Midbrain (tissue), 1 donor: Measurements from ENCODE around the gene TBX3.

Source experiments
- DNase-seq: peaks from one replicate; lab custom pipeline; 2025; lab: John Stamatoyannopoulos, UW

The TBX3 gene

DNA sequence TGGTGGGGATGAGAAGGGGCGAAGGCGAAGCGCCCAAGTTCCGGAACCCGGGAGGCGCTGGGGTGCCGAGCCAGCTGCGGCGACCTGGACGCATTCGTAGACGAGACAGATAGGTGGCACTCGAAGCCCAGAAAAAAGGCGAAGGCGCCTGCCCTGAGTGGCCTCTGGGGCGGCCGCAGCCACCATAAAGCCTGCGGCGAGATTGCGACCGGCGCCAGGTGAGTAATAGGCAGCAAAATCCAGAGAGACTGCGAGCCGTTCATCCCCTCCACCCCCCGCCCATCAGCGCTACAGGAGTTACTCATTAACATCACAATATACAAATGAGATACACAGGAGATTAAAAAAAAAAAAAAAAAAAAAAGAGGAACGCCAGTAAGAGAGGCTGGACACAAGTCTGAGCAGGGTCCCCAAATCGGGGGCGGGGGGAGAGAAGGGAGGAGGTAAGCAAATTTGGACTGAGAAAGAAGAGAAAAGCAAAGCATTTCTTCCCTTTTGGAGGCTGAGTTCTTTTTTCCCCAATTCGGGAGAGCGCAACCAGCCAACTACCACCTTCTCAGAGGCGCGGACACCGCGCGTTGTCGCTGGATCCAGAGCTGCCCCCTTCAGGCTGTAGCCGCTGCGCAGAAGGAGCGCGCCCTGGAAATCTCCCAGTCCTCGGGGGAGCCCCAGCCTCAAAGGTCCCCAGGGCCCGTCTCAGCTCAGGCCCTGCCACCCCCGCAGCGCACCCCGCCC lies 15.7 kb downstream of the TBX3 start:
- DNase-seq = peak; percentile 54

DNA sequence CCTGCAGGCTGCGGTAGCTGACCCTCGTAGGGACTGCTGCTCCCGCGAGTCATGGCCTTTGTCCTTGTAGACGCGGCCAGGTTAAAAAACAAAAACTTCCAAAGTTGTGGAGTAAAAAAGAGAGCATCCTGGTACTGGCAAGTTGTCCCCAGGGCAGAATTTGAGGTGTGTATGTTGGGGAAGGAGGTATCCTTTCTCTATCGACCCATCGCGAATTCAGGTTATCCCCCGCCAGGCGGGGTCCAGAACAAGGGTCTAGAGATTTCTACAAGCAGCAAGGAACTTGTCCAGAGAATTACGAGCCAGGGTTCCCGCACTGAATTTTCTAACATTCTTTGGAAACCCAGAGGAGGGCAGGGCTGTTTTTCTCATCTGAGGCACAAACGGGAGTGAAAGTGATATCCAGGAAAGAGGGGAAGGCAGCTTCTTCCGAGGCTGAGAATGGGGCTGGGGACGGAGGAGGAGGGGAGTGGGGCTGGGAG lies 16.3 kb downstream of the TBX3 start:
- DNase-seq = no peak

DNA sequence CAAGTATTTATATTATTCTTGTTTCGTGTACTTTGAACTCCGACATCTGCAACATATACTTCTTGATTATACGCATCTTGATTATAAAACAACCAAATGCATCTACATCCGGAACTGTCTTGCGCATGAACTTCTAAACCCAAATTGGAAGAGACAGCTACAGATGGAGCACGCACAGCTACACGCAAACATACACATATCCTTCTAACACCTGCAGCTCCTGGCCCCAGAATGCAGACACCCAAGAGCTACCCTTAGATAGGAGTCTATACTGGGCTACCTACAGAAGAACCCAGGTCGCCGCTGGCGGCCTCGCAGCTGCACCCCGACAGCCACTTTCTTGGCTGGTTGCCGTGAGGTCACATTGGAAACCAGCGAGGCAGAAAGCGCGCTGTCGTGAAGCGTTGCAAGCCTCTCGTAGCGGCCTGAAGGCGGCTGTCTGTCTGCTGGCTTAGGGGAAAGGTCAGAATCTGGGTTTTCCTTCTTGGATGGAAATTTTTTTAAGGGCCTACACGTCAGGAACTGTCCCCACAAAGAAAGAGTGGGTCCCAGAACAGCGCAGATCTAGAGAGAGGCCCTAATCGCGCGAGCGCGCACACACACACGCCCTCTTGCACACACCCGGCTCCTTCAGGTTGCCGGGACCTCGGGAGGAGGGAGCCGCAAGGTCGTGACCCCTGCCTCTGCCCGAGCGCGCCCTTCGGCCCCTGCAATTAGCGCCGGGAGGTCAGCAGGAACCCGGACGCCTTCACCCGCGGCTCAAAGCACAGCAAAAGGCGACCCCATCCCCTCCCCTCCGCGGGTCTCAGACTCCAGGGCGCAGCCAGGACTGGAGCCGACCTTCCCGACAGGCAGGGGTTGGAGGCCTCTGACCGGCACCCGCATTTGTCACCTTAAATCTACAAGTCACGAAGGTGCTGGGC lies 17.0 kb downstream of the TBX3 start:
- DNase-seq = no peak

DNA sequence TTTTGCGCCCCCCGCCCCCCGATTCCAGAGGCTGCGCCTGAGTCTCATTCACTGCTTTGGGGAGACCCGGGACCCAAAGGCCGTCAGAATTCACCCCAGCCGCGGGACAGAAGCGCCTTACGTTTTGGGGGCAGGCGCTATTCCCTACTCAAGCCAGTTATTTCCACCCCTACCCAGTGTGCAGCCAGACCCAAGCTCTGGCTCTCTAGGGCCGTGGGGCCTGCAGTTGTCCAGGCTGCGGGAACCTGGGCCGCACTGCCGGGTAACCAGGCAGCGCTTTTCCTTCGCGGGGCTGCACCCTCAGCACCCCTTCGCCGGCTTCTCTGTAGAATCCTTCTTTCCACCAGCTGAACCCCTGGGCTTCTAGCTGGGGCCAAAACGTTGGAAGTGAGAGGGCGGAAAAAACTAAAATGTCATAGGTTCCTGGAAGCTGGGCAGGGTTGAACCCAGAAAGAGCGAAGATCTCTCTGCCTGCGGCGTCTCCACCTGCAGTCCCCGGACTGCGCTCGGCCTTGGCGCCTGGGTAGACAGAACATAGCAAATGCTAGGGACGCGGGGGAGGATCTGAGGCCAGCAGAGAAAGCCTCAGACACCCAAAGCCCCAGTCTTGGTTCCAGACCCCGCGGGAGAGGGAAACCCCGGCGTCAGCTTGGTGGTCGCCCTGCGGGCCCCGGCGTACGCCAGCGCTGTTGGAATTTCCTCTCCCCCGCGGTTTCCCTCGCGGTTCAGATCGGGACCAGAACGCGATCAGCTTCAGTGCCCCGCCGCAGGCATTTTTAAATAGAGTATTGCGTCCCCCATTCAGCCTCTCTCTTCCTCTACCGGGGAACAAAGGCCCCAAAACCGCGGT lies 18.3 kb downstream of the TBX3 start:
- no peak for DNase-seq

DNA sequence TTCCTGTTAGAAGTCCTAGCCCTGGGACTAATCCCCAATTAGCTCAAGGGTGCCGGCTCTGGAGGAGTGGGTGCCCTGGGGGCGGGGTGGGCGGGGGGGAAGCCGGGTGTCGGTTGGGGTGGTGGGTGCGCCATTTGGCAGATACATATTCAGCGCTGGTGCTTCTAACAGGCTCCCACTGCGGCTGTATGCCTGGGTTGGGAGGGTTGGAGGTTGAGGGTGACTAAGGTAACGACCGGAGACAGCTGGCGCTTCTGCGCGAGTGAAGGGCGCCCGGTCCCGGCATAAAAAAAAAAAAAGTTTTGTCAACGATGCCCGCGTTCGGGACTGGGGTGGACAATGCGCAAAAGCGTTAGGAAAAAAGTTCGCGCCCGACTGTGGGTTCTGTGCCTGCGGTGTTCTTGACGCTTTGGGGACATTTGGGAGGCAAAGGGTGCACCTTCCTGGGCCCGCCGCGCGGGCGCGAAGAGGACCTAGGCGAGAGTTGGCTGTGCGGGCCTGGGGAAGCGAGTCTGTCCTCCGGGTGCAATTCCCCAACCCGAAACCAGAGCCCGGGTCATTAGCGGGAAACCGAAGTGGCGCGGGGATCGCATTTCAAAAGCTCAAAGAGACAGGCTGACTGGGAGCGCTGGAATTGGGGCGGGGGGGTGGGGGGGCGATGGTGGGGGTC lies 19.2 kb downstream of the TBX3 start:
- DNase-seq = no peak

DNA sequence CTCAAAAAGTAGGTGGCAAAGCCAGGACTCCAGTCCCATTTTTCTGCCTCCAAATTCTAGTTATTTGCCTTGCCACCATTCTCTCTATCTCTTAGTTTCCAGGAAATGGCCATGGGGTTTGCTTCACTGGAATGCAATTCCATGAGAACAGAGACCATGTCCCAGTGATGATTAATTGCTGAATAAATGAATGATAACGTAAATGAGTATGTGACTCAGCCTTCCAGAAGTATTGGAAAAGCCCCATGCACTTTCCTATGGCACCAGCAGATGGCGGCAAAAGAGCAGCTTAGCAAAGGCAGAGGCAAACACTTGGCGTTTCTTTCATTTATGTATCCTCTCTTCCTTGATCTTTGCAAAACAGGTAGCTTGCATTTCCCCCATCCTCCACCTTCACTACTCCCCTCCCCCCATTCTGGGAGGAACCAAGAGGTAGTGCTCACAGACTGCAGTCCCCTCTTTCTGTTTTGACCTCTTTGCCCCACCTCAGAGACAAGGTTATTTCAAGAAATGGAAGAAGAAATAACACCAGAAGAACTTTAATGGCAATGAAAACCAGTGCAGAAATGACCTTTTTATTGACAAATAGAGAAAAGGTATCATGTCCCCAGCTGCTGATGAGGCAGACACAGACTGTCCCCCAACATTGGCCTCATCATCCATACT lies 21.3 kb downstream of the TBX3 start:
- DNase-seq = peak; percentile 65

DNA sequence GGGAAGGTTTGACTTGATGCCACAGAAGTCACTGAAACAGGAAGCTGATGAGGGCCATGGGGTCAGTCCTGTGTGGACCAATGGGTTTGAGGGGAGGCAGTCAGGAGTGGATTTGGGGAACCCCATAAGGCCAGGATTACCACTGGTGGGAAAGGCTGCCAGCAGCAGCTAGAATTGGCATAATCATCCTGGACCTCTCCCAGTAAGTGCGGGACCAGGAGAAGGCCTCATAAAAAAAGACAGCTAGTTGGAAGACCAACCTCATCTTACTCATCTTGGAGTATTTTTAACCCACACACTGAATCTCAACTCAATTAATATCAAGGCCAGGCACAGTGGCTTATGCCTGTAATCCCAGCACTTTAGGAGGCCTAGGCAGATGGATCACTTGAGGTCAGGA lies 22.7 kb downstream of the TBX3 start:
- DNase-seq = no peak

DNA sequence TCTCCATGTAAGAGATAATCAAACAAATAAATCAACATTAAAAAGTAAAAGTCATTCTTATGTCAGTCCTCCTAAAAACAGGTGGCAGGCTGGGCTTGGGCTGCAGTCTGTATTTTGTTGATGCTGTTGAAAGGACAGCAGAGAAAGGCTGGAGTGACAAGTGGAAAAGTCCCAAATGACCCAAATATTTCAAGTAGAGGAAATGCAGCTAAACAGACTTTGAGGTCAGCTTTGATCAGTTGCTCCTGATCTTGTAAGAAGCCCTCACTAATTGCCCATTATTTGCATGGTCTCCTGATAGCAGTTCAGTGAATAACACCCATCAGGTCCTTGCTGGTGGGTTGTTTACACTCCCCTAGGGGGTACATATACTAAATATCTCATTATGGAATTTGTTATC lies 24.9 kb downstream of the TBX3 start:
- DNase-seq = no peak

DNA sequence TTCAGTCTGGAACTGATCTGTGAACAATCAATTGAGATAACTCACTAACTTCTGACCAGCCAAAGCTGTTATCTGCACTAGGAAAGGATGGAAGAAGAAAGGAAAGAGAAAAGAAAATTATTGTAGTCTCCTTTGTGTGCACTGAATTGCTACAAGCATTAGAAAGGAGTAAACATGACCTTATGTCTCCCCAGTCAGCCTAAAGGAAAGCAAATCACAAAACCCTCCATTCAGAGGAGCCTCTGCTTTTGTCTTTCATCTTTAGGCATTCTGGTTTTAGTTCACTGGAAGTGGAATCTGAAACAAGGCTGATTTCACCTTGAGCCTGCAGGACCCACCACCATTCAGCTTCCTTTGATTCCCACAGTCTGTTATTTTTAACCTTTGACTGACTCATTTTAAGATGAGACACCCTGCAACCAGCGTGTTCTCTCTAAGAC lies 26.0 kb downstream of the TBX3 start:
- DNase-seq = no peak

DNA sequence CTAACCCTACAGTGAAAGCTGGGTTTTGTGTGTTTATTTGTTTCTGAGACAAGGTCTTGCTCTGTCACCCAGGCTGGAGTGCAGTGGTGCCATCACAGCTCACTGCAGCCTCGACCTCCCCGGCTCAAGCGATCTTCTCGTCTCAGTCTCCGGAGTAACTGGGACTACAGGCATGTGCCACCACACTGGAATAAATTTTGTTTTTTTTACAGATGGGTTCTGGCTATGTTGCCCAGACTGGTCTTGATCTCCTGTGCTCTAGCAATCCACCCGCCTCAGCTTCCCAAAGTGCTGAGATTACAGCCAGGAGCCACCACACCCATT lies 26.4 kb downstream of the TBX3 start:
- DNase-seq = no peak

DNA sequence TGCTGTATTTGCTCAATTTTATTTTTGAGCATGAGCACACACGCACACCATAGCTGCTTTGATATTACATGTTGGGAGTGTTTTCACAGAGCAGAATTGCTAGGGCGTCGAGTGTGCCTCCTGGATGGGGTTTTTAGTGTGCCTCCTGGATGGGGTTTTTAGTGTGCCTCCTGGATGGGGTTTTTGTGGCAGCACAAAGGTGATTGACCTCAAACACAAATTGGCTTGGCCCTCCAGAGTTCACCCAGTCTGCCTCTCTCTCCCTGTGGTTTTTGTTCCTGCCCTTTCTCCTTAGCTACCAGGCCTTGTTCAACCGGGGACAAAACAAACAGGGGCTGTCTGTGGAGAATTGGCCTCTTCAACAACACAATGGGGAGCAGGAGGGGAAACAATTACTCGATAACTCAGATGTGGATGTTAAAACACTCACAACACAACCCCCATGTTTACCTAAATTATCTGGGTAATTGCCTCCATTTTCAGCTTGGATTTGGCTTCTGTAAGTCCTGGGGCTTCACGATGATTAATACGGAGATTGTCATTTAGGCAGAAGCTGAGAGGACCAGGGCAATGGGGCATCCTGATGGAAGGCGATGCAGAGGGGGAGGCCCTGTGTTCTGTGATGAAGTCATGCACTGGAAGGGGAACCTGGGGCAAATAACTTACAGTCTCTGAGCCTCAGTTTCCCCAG lies 26.9 kb downstream of the TBX3 start:
- no peak for DNase-seq

DNA sequence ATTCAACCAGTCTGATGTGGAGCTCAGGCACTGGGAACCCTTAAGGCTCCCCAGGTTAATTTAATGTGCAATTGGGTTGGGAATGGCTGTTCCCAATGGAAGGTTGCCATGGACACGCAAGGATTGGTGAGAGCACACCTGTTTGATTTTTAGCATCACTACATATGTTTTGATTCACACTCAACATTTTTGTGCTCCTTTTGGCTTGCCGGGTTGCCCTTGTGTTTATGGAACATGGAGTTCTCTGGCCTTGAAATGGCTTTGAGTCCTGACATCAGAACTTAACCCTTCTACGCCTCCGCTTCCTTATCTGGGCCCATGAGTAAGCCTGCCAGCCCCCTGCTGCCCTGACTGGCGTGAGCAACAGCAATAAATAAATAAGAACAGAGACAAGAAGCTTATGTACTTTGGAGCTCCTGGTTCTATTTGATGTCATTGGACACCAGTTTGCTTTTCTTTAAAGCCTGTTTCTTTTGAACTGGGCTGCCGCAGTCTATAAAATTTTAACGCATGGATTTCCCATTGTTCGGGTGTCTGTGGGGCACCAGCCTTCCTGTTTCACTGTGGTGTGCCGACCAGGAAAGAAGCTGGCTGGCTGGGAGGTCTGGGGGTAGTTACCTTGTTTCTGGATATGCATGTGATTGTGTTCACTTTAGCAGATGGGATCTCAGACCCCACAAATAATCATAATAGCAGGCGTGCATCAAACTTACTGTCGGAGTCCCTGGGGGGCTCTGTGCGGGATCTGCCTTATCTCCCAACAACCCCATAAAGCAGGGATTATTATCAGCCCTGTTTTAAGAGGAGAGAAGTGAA lies 27.8 kb downstream of the TBX3 start:
- no peak for DNase-seq

DNA sequence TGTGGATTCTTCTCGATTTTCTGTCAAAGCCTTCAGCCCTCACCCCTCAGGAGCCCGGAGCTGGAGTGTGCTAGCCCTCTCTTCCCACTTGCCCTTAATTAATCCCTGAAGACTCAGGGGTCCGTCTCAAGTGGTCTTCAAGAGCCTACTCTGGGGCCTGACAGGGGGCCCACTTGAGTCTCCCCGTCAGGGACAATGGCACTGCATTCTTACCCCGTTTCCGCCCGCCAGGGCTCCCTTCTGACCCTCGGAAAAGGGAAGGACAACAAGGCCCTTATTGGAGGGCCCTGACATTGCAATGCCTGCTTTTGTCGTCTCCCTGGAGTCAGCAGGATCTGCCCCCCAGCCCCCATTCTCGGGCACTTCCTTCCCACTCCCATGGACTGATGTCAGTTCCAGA lies 34.4 kb downstream of the TBX3 start:
- no peak for DNase-seq

DNA sequence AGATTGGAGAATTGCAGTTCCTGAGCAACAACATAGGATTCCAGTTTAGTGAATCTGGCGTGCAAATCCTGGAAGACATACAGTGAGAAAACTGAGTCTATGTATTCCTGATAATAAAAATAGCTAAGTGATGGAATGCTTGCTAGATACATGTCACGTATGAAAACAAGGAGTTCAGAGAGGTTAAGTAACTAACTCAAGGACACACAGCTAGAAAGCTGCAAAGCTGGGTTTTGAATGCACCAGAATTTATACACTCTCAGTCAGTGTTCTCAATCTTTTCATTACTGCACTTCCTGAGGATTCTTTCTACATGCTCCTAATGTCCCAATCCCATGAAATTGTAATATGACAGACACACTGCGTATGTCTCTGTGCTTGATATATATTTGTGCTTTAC lies 35.3 kb downstream of the TBX3 start:
- DNase-seq = no peak

DNA sequence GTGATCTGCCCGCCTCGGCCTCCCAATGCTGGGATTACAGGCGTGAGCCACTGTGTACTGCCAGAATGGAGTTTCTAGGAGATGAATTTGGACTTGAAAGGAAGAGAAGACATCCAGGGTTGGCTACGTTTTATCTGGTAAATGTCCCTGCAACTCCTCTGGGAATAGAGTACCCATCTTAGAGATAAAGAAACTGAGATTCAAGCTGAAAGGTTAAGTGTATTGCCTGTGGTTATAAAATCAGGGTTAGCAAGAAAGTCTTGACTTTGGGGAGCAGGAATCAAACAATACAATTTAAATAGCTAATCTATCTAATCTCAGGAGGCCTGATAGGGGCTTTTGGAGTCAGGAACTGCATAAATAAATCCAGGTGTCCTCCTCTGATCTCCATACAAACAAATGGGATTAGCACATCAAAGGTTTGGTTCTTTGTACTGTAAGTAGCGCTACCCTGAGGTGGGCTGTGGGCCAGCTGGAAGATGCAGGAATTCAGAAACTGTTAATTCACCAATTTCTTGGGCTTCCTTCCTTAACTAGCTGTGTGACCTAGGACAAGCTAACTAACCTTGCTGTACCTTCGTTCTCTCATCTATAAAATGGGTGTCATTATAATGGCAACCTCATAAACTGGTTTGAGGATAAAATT lies 45.1 kb downstream of the TBX3 start:
- no peak for DNase-seq

DNA sequence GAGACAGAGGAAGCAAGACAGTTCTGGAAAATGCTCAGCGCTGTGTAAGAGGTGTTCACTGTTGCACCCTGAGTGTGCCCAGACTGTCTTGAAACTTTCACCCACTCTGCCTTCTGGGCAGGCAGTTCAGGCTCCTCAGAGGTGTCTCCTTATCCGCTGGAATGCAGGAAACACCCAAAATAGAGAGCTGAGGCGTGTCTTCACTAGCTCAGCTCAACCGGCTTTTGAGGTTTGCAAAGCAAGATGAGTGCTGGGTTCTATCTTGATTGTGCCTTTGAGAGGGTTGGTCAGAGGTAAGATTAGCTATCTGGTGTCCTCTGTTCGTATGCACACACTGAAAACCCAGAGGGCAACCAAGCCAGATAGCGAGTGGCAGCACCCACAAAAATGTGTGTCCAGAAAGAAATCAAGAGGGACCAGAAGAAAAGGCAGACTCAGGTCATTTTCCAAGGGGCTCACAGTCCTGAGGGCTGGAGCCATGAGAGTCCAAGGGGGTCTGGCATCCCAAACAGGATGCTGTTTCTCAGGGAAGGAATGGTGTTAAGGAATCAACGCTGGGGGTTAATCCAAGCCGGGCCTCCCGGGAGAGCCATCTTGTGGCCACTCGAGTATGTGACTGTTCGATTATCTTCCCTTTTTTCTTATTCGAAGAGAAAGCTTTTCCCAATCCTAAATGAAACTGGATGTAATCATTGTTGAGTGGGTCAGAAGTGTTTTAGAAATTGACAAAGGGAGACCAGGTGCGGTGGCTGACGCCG lies 47.1 kb downstream of the TBX3 start:
- DNase-seq = no peak

DNA sequence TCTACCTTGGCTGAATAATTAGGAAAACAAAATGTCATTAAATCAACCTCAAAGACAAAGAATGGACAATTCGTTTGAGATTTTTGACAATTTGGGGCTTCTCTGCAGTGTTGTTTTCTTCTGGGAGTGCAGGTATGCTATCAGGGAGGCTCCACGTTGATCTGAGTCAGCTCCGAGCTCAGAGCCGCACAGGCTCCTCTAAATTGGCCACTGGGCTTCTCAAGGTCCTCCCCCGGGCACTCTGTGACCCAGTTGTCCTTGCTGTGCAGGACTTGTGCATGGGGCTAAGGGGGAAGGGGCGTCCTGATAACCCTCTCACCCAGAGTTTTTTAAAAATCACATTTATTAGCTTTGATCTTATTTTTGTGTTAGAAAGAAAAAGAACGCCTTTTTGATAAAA lies 52.7 kb downstream of the TBX3 start:
- no peak for DNase-seq

DNA sequence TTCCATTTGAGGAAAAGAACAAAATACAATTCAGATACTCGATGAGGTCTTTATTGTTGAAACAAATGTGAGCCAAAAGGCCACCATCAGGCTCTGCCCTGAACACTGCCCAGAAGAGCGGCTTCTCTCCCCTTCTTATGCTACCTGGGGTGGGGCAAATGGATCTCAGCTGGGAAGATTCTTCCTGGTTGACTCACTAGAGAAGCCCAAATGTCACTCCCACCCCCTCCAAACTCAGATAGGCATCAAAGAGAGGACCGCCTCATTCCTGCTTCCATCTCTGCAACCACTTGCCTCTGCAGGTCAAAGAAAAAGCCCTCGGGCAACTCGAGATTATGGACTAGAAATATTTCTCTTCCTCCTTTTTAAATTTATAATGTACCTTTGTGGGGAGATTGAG lies 55.8 kb downstream of the TBX3 start:
- no peak for DNase-seq

DNA sequence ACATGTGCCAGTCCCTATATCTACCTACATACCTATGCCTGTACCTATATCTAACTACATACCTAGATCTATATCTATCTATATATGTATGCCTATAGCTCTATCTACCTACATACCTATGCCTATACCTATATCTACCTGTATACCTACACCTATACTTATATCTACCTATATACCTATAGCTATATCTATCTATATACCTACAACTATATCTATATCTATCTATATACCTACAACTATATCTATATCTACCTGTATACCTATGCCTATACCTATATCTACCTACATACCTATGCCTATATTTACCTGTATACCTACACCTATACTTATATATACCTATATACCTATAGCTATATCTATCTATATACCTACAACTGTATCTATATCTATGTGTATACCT lies 56.6 kb downstream of the TBX3 start:
- DNase-seq = no peak
